ENCODE data around the gene EPHA1. TPM values are rescaled to one million over a fixed set of nuclear protein-coding genes. Genes with fewer than 3 reads are reported as not detected.

The EPHA1 gene
- total RNA-seq, 3 donors from 2014 or later (not counting 1 experiment from before 2014, with no cell fraction given) = 1.0 to 1.2 TPM; not detected in 1

DNA sequence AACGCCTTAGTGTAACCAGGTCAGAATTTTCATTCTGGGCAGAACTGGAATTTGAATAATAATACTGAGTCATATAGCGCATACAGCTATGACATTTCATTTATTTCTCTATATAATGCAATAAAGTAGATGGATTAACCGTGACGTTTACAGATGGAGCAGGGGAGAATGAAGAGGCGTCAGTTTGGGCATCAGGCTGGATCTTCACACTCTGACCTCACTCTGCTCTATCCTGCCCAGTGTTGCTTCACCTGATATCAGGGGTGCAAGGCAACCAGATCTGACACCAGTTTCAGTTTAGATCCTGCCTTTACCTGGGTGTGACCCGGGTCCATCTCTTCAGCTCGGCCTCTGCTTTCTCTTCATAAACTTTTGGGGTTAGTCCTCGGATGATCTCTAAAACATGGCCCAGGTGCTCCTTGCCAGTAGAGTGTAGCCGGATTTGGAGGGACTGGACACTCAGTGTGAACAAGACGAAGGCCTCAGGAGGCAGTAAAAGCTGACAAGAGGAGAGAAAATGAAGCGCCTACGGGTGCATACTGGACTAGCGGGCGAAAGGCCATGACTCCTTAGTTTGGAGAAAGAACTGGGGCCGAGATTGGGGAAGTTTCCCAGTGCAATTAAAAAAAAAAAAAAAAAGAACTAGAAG, 28.9 kb downstream of the EPHA1 start:
- H3K27ac Mint-ChIP-seq = peak overlapping the region; percentile 94 to 98
- H3K4me1 Mint-ChIP-seq = peaks cover 50 to 62% of the 10 kb centered on the region in 2 donors
- ATAC-seq (no peak), DNase-seq (peak; percentile 35 to 45)
- H3K9me3 ChIP-seq (ENCODE audit: control insufficient read depth, insufficient read depth, low read length) = no peaks in the 10 kb centered on the region
- H3K36me3 Mint-ChIP-seq = no peaks in the 10 kb centered on the region
- TF ChIP-seq, protein P1, sequence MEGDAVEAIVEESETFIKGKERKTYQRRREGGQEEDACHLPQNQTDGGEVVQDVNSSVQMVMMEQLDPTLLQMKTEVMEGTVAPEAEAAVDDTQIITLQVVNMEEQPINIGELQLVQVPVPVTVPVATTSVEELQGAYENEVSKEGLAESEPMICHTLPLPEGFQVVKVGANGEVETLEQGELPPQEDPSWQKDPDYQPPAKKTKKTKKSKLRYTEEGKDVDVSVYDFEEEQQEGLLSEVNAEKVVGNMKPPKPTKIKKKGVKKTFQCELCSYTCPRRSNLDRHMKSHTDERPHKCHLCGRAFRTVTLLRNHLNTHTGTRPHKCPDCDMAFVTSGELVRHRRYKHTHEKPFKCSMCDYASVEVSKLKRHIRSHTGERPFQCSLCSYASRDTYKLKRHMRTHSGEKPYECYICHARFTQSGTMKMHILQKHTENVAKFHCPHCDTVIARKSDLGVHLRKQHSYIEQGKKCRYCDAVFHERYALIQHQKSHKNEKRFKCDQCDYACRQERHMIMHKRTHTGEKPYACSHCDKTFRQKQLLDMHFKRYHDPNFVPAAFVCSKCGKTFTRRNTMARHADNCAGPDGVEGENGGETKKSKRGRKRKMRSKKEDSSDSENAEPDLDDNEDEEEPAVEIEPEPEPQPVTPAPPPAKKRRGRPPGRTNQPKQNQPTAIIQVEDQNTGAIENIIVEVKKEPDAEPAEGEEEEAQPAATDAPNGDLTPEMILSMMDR (IDR thresholded peaks at IDR 0.05) = no peak
- H3K9me3 Mint-ChIP-seq = no peaks in the 10 kb centered on the region
- no peaks in the 10 kb centered on the region for H3K27me3 ChIP-seq (ENCODE audit: control insufficient read depth, insufficient read depth, low read length)
- H3K4me3 ChIP-seq (ENCODE audit: low read length) = peak overlapping the region; percentile 86
- peak overlapping the region; percentile 92 for H3K4me3 Mint-ChIP-seq
- 16% methylated on average over 14 of the region's 15 CpGs for WGBS (ENCODE audit: insufficient coverage)
- H3K27ac ChIP-seq (ENCODE audit: low read length) = peak overlapping the region; percentile 95
- intact Hi-C loops (cut with micrococcal nuclease) = loop anchor here (5.0 to 10.0 kb wide), 4 partner anchors 38 to 667 kb away; no protein-coding TSS in a partner anchor
- peaks cover 3% of the 10 kb centered on the region for H3K36me3 ChIP-seq (ENCODE audit: control insufficient read depth, insufficient read depth, low read length)
- peaks cover 87% of the 10 kb centered on the region for H3K4me1 ChIP-seq (ENCODE audit: control insufficient read depth, insufficient read depth, low read length)
- H3K27me3 Mint-ChIP-seq (ENCODE audit: low read depth in 2 of 2) = no peaks in the 10 kb centered on the region

DNA sequence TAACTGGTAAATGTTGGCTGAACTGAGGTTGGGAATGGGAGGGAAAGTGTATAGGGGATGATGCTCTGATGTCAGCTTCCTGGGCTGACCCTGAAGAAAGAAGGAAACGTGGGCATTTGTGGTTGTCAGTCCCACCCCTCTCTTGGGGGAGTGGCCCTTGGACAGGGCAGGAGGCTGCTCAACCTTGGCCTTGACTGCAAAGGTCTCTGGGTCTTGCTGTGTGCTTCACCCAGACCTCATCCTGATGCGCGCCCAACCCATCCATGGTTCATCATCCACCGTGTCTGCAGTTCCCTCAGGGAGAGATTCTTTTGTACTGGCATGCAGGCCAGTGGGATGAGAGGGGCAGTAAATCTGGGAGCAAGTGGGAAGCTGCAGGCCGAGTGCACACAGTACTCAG, 32.3 kb downstream of the EPHA1 start:
- intact Hi-C loops (cut with micrococcal nuclease) = loop anchor here (5.0 to 10.0 kb wide), 3 partner anchors 41 to 582 kb away; no protein-coding TSS in a partner anchor
- TF ChIP-seq, protein P1 (IDR thresholded peaks at IDR 0.05) = no peak
- ATAC-seq = no peak
- no peaks in the 10 kb centered on the region for H3K36me3 Mint-ChIP-seq
- Histone ChIP-seq H3K9me3 (ENCODE audit: control insufficient read depth, insufficient read depth, low read length) (no peaks in the 10 kb centered on the region), H3K4me3 (ENCODE audit: low read length) (no peak overlapping the region), H3K4me1 (ENCODE audit: control insufficient read depth, insufficient read depth, low read length) (peaks cover 86% of the 10 kb centered on the region), H3K36me3 (ENCODE audit: control insufficient read depth, insufficient read depth, low read length) (no peaks in the 10 kb centered on the region), H3K27me3 (ENCODE audit: control insufficient read depth, insufficient read depth, low read length) (no peaks in the 10 kb centered on the region), H3K27ac (ENCODE audit: low read length) (peak overlapping the region; percentile 85)
- DNase-seq = no peak
- H3K9me3 Mint-ChIP-seq = no peaks in the 10 kb centered on the region
- WGBS (ENCODE audit: insufficient coverage) = 74% methylated on average over 5 of the region's 5 CpGs
- peak overlapping the region; percentile 71 for H3K4me3 Mint-ChIP-seq
- H3K27me3 Mint-ChIP-seq (ENCODE audit: low read depth in 2 of 2) = no peaks in the 10 kb centered on the region
- peak overlapping the region; percentile 75 to 94 for H3K27ac Mint-ChIP-seq
- peaks cover 70 to 75% of the 10 kb centered on the region in 2 donors for H3K4me1 Mint-ChIP-seq

DNA sequence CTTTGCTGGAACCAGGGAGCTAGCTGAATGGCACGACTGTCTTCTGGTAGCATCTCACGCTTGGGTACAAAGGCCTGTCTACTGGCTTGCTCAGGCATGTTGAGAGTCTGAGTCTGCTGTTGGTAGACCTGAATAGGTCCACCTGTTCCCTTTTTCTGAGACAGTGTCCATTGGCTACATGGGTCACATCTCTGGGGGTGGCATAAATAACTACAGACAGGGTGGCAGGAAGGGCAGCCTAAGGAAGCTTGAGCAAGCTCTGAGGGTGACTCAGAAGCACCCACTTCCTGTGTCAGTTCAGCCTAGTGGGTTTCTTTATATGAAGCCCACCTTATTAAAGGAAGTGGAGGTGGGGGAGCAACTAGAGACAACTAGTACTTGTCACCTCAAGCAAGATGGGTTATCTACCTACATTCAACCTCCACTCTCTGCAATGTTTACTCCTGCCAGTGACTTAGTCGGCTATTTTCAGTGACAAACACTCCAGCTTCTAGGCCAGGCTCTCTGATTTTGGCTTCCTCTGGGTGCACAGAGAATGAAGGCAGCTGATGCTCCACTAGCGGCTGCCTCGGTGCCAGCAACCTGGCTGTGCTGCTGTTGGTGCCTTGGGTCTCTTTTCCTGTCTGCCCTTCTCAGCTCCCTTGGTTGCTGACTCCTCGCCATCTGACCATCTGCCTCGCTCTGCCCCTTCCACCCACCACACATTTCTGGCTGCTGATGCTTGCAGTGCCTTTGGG, 33.2 kb downstream of the EPHA1 start:
- TF ChIP-seq, protein P1 (IDR thresholded peaks at IDR 0.05) = no peak
- intact Hi-C loops (cut with micrococcal nuclease) = loop anchor here (5.0 to 10.0 kb wide), 3 partner anchors 42 to 581 kb away; no protein-coding TSS in a partner anchor
- peak overlapping the region; percentile 85 for H3K27ac ChIP-seq (ENCODE audit: low read length)
- DNase-seq (peak; percentile 48 to 75), ATAC-seq (peak; percentile 71 to 85 (median 71))
- H3K4me1 Mint-ChIP-seq = peaks cover 77 to 81% of the 10 kb centered on the region in 2 donors
- no peaks in the 10 kb centered on the region for H3K9me3 ChIP-seq (ENCODE audit: control insufficient read depth, insufficient read depth, low read length)
- H3K4me3 Mint-ChIP-seq = peak overlapping the region; percentile 71
- peaks cover 89% of the 10 kb centered on the region for H3K4me1 ChIP-seq (ENCODE audit: control insufficient read depth, insufficient read depth, low read length)
- H3K36me3 ChIP-seq (ENCODE audit: control insufficient read depth, insufficient read depth, low read length) = no peaks in the 10 kb centered on the region
- H3K27ac Mint-ChIP-seq = peak overlapping the region; percentile 75 to 94
- no peaks in the 10 kb centered on the region for H3K36me3 Mint-ChIP-seq
- WGBS (ENCODE audit: insufficient coverage) = 14% methylated on average over 7 of the region's 7 CpGs
- no peaks in the 10 kb centered on the region for H3K27me3 Mint-ChIP-seq (ENCODE audit: low read depth in 2 of 2)
- no peak overlapping the region for H3K4me3 ChIP-seq (ENCODE audit: low read length)
- H3K27me3 ChIP-seq (ENCODE audit: control insufficient read depth, insufficient read depth, low read length) = no peaks in the 10 kb centered on the region
- no peaks in the 10 kb centered on the region for H3K9me3 Mint-ChIP-seq
